ENCODE measurements around the gene CASK.

DNA sequence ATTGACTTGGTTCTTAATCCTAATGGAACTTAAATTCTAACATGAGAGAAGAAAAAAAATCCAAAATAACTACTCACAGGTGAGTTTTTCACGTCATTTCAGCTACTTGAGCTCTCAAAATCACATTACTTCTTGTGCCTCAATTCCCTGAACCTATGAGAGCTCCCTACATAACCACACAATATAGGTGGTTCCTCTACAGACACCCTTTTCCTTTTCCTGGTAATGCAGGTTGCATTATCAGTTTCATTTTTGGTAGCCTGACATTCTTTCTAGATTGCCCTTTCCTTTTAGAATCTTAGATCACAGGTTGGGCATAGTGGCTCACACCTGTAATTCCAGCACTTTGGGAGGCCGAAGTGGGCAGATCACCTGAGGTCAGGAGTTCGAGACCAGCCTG, 230.3 kb downstream of the CASK start:
- TF ChIP-seq, protein P1, sequence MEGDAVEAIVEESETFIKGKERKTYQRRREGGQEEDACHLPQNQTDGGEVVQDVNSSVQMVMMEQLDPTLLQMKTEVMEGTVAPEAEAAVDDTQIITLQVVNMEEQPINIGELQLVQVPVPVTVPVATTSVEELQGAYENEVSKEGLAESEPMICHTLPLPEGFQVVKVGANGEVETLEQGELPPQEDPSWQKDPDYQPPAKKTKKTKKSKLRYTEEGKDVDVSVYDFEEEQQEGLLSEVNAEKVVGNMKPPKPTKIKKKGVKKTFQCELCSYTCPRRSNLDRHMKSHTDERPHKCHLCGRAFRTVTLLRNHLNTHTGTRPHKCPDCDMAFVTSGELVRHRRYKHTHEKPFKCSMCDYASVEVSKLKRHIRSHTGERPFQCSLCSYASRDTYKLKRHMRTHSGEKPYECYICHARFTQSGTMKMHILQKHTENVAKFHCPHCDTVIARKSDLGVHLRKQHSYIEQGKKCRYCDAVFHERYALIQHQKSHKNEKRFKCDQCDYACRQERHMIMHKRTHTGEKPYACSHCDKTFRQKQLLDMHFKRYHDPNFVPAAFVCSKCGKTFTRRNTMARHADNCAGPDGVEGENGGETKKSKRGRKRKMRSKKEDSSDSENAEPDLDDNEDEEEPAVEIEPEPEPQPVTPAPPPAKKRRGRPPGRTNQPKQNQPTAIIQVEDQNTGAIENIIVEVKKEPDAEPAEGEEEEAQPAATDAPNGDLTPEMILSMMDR (IDR thresholded peaks at IDR 0.05): no peak
- TF ChIP-seq POLR2AphosphoS5 (IDR thresholded peaks at IDR 0.05; ENCODE audit: low read depth, low read length): no peak

Measured in Panc1 (cell line).